GM12873 (cell line): ENCODE measurements around the gene IL13.

Experiments used
- CTCF ChIP-seq: IDR thresholded peaks from 2 replicates; pipeline ENCODE4 v1.5.1; 2012; ENCODE audit warnings: low read depth, mild to moderate bottlenecking, moderate library complexity, low read length, control low read depth; ENCODE audit not compliant: insufficient read depth; ENCODE audit errors: missing control alignments

IL13 gene

GRCh38 chr5:132674671-132675506 lies 16.9 kb downstream of the IL13 start:
- no peak for TF ChIP-seq CTCF

- no peak for TF ChIP-seq CTCF
These were observed 18.1 kb downstream of the IL13 start for GRCh38 chr5:132675936-132676689.

- no peak for TF ChIP-seq CTCF
These were observed 19.2 kb downstream of the IL13 start for GRCh38 chr5:132677191-132677590.

- TF ChIP-seq CTCF: no peak
These were observed 19.9 kb downstream of the IL13 start for GRCh38 chr5:132677682-132678400.

- TF ChIP-seq CTCF: no peak
These were observed 20.8 kb downstream of the IL13 start for GRCh38 chr5:132678735-132679134.

- TF ChIP-seq CTCF: no peak
These were observed 21.2 kb downstream of the IL13 start for GRCh38 chr5:132679166-132679565.

- TF ChIP-seq CTCF: no peak
These were observed 21.9 kb downstream of the IL13 start for GRCh38 chr5:132679717-132680380.
